ENCODE data around the gene LIFR. TPM values are rescaled to one million over a fixed set of nuclear protein-coding genes. Genes with fewer than 3 reads are reported as not detected.

The LIFR gene
- total and polyA plus RNA-seq, 2 donors (not counting 3 experiments of a cell fraction or from before 2014, with no cell fraction given): 4.1 to 36.4 TPM

DNA sequence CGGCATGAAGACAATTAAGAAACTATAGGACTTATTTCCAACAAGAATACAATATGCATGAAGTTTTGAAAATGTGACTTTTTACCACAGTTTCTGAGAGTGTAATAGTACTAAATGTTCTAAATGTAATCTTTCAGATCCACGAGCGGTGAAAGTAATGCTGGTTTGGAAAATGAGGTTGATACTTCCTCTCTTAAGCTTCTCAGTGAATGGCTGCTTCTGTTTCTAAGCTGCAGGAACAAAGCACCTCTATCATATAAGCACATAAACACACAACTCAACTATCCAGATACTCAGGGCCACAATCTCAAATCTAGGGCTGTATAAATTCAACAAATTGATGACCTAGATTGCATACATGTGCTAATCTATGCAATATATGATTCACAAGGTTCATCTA lies 78.3 kb downstream of the LIFR start:
- TF ChIP-seq, protein P1, sequence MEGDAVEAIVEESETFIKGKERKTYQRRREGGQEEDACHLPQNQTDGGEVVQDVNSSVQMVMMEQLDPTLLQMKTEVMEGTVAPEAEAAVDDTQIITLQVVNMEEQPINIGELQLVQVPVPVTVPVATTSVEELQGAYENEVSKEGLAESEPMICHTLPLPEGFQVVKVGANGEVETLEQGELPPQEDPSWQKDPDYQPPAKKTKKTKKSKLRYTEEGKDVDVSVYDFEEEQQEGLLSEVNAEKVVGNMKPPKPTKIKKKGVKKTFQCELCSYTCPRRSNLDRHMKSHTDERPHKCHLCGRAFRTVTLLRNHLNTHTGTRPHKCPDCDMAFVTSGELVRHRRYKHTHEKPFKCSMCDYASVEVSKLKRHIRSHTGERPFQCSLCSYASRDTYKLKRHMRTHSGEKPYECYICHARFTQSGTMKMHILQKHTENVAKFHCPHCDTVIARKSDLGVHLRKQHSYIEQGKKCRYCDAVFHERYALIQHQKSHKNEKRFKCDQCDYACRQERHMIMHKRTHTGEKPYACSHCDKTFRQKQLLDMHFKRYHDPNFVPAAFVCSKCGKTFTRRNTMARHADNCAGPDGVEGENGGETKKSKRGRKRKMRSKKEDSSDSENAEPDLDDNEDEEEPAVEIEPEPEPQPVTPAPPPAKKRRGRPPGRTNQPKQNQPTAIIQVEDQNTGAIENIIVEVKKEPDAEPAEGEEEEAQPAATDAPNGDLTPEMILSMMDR (IDR thresholded peaks at IDR 0.05; ENCODE audit: extremely low read depth in 1 of 2, insufficient read depth in 1 of 2, low read depth in 1 of 2, low read length in 2 of 2): no peak
- no peak for TF ChIP-seq POLR2AphosphoS5 (IDR thresholded peaks at IDR 0.05; ENCODE audit: insufficient read depth, low read depth, low read length)
- no peak for TF ChIP-seq FOS (IDR thresholded peaks at IDR 0.05; ENCODE audit: borderline replicate concordance, insufficient read depth, low read length)
- dilution Hi-C loops (cut with MboI; ENCODE audit: extremely low pct_ligation_motif_present, low sequenced_read_pairs) (no loop called here), intact Hi-C loops (cut with micrococcal nuclease) (no loop called here)
- Histone ChIP-seq H3K79me2 (ENCODE audit: control insufficient read depth, insufficient read depth, low read length) (no peaks in the 10 kb centered on the region), H4K20me1 (replicated peaks; ENCODE audit: control insufficient read depth, extremely low read depth, insufficient read depth, low read length) (no peaks in the 10 kb centered on the region), H3K27me3 (ENCODE audit: control insufficient read depth in 2 of 2, insufficient read depth in 2 of 2, low read length in 2 of 2) (no peaks in the 10 kb centered on the region), H3K9ac (replicated peaks; ENCODE audit: extremely low read depth, insufficient read depth, low read length) (no peak overlapping the region), H3K36me3 (ENCODE audit: control insufficient read depth in 2 of 2, extremely low read depth in 1 of 2, insufficient read depth in 2 of 2, low read length in 2 of 2) (peaks cover 0 to 3% of the 10 kb centered on the region in 2 experiments), H3K4me1 (ENCODE audit: control insufficient read depth, extremely low read depth, insufficient read depth, low read length) (peaks cover 4% of the 10 kb centered on the region), H3K9me1 (replicated peaks; ENCODE audit: control insufficient read depth, extremely low read depth, insufficient read depth, low read length) (no peaks in the 10 kb centered on the region), H2AFZ (ENCODE audit: low read depth, low read length) (no peak overlapping the region), H3K9me3 (replicated peaks; ENCODE audit: control insufficient read depth, insufficient read depth, low read length) (no peaks in the 10 kb centered on the region), H3K27ac (ENCODE audit: insufficient read depth, low read depth, low read length) (no peak overlapping the region), H3K4me2 (ENCODE audit: insufficient read depth, low read length) (no peak overlapping the region), H3K4me3 (replicated peaks in 1 of 3; ENCODE audit: insufficient read depth in 1 of 3, low read depth in 1 of 3, low read length in 3 of 3) (no peak overlapping the region)
- POLR2A ChIA-PET: no interaction called here
- CTCF ChIA-PET: interaction anchor here (0.6 to 2.7 kb wide), 2 partner anchors 36 to 1522 kb away, joined by 3 to 11 read pairs; no protein-coding TSS in a partner anchor
- DNase-seq (ENCODE audit: low read depth, low spot score) (no peak), FAIRE-seq (no peak)
- BruUV-seq (replicated peaks): no TSS peak

DNA sequence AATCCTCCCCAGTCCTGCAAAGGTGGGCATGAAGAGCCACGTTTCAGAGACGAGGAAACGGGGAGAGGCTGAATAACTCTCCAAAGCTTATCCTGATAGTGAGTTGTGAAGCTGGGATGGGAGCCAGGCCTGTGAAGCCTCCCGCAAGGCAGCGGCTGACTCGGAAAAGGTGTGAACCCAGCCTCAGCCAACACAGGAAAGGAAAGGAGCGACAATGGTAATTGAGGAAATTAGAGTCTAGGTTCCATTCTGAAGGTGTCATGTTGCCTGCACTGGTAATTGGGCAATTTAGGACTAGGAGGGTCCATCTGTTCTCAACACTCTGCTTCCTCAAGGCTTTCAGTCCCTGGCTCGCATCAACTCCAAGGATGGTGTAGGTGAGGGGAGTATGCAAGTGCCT lies 83.4 kb downstream of the LIFR start:
- ChIA-PET POLR2A (no interaction called here), CTCF (interaction anchor here (0.8 to 4.0 kb wide), 5 partner anchors 30 to 337 kb away, joined by 3 to 24 read pairs (median 5); no protein-coding TSS in a partner anchor)
- Histone ChIP-seq H4K20me1 (replicated peaks; ENCODE audit: control insufficient read depth, extremely low read depth, insufficient read depth, low read length) (no peaks in the 10 kb centered on the region), H3K27ac (ENCODE audit: insufficient read depth, low read depth, low read length) (no peak overlapping the region), H3K9ac (replicated peaks; ENCODE audit: extremely low read depth, insufficient read depth, low read length) (no peak overlapping the region), H3K27me3 (ENCODE audit: control insufficient read depth in 2 of 2, insufficient read depth in 2 of 2, low read length in 2 of 2) (no peaks in the 10 kb centered on the region), H3K9me3 (replicated peaks; ENCODE audit: control insufficient read depth, insufficient read depth, low read length) (no peaks in the 10 kb centered on the region), H3K9me1 (replicated peaks; ENCODE audit: control insufficient read depth, extremely low read depth, insufficient read depth, low read length) (no peaks in the 10 kb centered on the region), H3K4me2 (ENCODE audit: insufficient read depth, low read length) (no peak overlapping the region), H3K79me2 (ENCODE audit: control insufficient read depth, insufficient read depth, low read length) (no peaks in the 10 kb centered on the region), H2AFZ (ENCODE audit: low read depth, low read length) (peak overlapping the region; percentile 14), H3K4me3 (replicated peaks in 1 of 3; ENCODE audit: insufficient read depth in 1 of 3, low read depth in 1 of 3, low read length in 3 of 3) (no peak overlapping the region), H3K4me1 (ENCODE audit: control insufficient read depth, extremely low read depth, insufficient read depth, low read length) (peaks cover 13% of the 10 kb centered on the region), H3K36me3 (ENCODE audit: control insufficient read depth in 2 of 2, extremely low read depth in 1 of 2, insufficient read depth in 2 of 2, low read length in 2 of 2) (no peaks in the 10 kb centered on the region)
- dilution Hi-C loops (cut with MboI; ENCODE audit: extremely low pct_ligation_motif_present, low sequenced_read_pairs) (no loop called here), intact Hi-C loops (cut with micrococcal nuclease) (no loop called here)
- no peak for FAIRE-seq
- no TSS peak for BruUV-seq (replicated peaks)
- DNase-seq (ENCODE audit: low read depth, low spot score): peak; percentile 37
- TF ChIP-seq POLR2AphosphoS5 (IDR thresholded peaks at IDR 0.05; ENCODE audit: insufficient read depth, low read depth, low read length) (no peak), EZH2 (IDR thresholded peaks at IDR 0.05; ENCODE audit: borderline replicate concordance, low read depth, low read length, severe bottlenecking) (no peak), POLR2A (IDR thresholded peaks at IDR 0.05; ENCODE audit: low read depth, low read length) (no peak), JUN (IDR thresholded peaks at IDR 0.05; ENCODE audit: borderline replicate concordance, insufficient read depth, insufficient read length, low read depth) (no peak), MYC (IDR thresholded peaks at IDR 0.05; ENCODE audit: low read depth, low read length) (no peak), FOS (IDR thresholded peaks at IDR 0.05; ENCODE audit: borderline replicate concordance, insufficient read depth, low read length) (no peak), GATA2 (IDR thresholded peaks at IDR 0.05; ENCODE audit: insufficient read depth, insufficient read length, low read depth, low read length) (no peak)
- TF ChIP-seq, protein P2, sequence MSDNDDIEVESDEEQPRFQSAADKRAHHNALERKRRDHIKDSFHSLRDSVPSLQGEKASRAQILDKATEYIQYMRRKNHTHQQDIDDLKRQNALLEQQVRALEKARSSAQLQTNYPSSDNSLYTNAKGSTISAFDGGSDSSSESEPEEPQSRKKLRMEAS (IDR thresholded peaks at IDR 0.05; ENCODE audit: insufficient read depth, insufficient read length): no peak
- TF ChIP-seq, protein P1 (IDR thresholded peaks at IDR 0.05; ENCODE audit: extremely low read depth in 1 of 2, insufficient read depth in 1 of 2, low read depth in 1 of 2, low read length in 2 of 2): no peak
